Neural cell (in vitro differentiated cells): Measurements from ENCODE around the gene TMEM266.

Source experiments
- CTCF ChIP-seq: fragments of 450-650 bp; IDR thresholded peaks from 2 replicates; pipeline ENCODE4 v1.5.1; 2014; ENCODE audit warnings: antibody characterized with exemption, mild to moderate bottlenecking, moderate library complexity; ENCODE audit not compliant: poor library complexity, severe bottlenecking
- EP300 ChIP-seq: fragments of 450-650 bp; conservative IDR thresholded peaks from 2 replicates; pipeline ENCODE4 v1.6.1; 2014; ENCODE audit warnings: antibody characterized with exemption, mild to moderate bottlenecking, moderate library complexity; ENCODE audit not compliant: poor library complexity, severe bottlenecking
- EZH2 ChIP-seq: fragments of 200-600, 300-800 bp; shearing (Covaris generic), sonication (generic); IDR thresholded peaks from 2 replicates; pipeline ENCODE4 v1.6.1; 2014; ENCODE audit warnings: antibody characterized with exemption, low read length, borderline replicate concordance, mild to moderate bottlenecking; ENCODE audit not compliant: insufficient read depth, poor library complexity, severe bottlenecking

- no peak for TF ChIP-seq EZH2
- TF ChIP-seq CTCF, result no peak
- no peak for TF ChIP-seq EP300
Observed at GRCh38 chr15:76099388-76099787, 39.6 kb downstream of the TMEM266 start.
